GM19023 (cell line): ENCODE measurements around the gene CTSW.
"Not testable (repeated sequence)": the region's sequence is repeated elsewhere in the genome, so short reads cannot be mapped to it uniquely, and the experiment has no call there.

Experiments used
- ATAC-seq: cut with Tn5 transposase; IDR thresholded peaks from one replicate; pipeline ENCODE4 v1.9.1; 2021; ENCODE audit warnings: mild to moderate bottlenecking, moderate library complexity; ENCODE audit not compliant: unreplicated experiment

Gene CTSW

GRCh38 chr11:65879617-65880016 is at the start of gene CTSW:
CTSW (plus strand) TSS chr11:65879837; CDS start chr11:65879855, 18 bp downstream.
- no peak for ATAC-seq

- ATAC-seq = not testable (repeated sequence)
Measured at GRCh38 chr11:65832231-65832630, 47.4 kb upstream of the CTSW start.

- peak; percentile 93 for ATAC-seq
Measured at GRCh38 chr11:65833297-65834030, 46.2 kb upstream of the CTSW start, which contains the start of gene SNX32. SNX32 (plus strand) TSS chr11:65833963; CDS start chr11:65834066, 103 bp downstream.

- no peak for ATAC-seq
Measured at GRCh38 chr11:65834202-65834601, 45.4 kb upstream of the CTSW start.

- no peak for ATAC-seq
Measured at GRCh38 chr11:65842144-65842543, 37.5 kb upstream of the CTSW start.

GRCh38 chr11:65843811-65844210 is 35.8 kb upstream of the CTSW start:
- no peak for ATAC-seq

GRCh38 chr11:65844231-65844872 is 35.3 kb upstream of the CTSW start:
- no peak for ATAC-seq

GRCh38 chr11:65847746-65848145 is 31.9 kb upstream of the CTSW start:
- ATAC-seq = no peak

- ATAC-seq = not testable (repeated sequence)
Measured at GRCh38 chr11:65848693-65849092, 30.9 kb upstream of the CTSW start.

GRCh38 chr11:65849366-65849765 is 30.3 kb upstream of the CTSW start:
- ATAC-seq = no peak

- no peak for ATAC-seq
Measured at GRCh38 chr11:65849771-65850216, 29.8 kb upstream of the CTSW start.

GRCh38 chr11:65850217-65851082 is 29.2 kb upstream of the CTSW start:
- ATAC-seq = no peak

GRCh38 chr11:65851083-65851579 is 28.5 kb upstream of the CTSW start:
- no peak for ATAC-seq

GRCh38 chr11:65851811-65852507 is 27.7 kb upstream of the CTSW start:
- ATAC-seq = no peak

- ATAC-seq = no peak
Measured at GRCh38 chr11:65852508-65853245, 27.0 kb upstream of the CTSW start.

- no peak for ATAC-seq
Measured at GRCh38 chr11:65853246-65853979, 26.2 kb upstream of the CTSW start.

- no peak for ATAC-seq
Measured at GRCh38 chr11:65854161-65854592, 25.5 kb upstream of the CTSW start.

- ATAC-seq = no peak
Measured at GRCh38 chr11:65854852-65855837, 24.5 kb upstream of the CTSW start.
